H7 (cell line): Measurements from ENCODE around the gene SEC23IP. TPM values are rescaled to one million over a fixed set of nuclear protein-coding genes. Genes with fewer than 3 reads are reported as not detected.

ENCODE experiments used
- DNase-seq: peaks from one replicate; pipeline ENCODE4 v3.0.0; 2012
- H3K27me3 ChIP-seq: 2 replicates; pipeline ENCODE4 v1.6.0; 2011; ENCODE audit warnings: mild to moderate bottlenecking, low read length; ENCODE audit not compliant: control insufficient read depth, insufficient read depth
- H3K36me3 ChIP-seq: replicated peaks from 2 replicates; pipeline ENCODE4 v1.5.1; 2011; ENCODE audit warnings: low read length; ENCODE audit not compliant: control insufficient read depth, insufficient read depth
- H3K4me3 ChIP-seq: 2 replicates; pipeline ENCODE4 v1.5.1; 2011; ENCODE audit warnings: low read depth, mild to moderate bottlenecking, control low read depth, low read length, moderate library complexity; ENCODE audit not compliant: insufficient read depth
- total RNA-seq: library from RNA; depleted of rRNA; stranded (reverse); fragments of >200 nt; shearing (Covaris generic); gene quantifications from 2 replicates; pipeline ENCODE4 v1.2.3, GENCODE V29; 2014; rRNA removed

SEC23IP gene
- total RNA-seq = 28.7 and 30.4 TPM in 2 replicates

GRCh38 chr10:119892188-119893065 is at the start of gene SEC23IP:
Gene SEC23IP (plus strand): TSS chr10:119892730. CDS start chr10:119892783, 53 bp downstream.
- peak; percentile 92 for DNase-seq
- H3K4me3 ChIP-seq = peak within 1 kb of the TSS; percentile 82
- no peaks in the 10 kb centered on the region for H3K27me3 ChIP-seq
- H3K36me3 ChIP-seq = peaks cover 3% of the 10 kb centered on the region; the same call in 1 of the 2 replicates

GRCh38 chr10:119845656-119846055 is 46.9 kb upstream of the SEC23IP start:
- Histone ChIP-seq H3K27me3 (no peaks in the 10 kb centered on the region), H3K36me3 (peaks cover 43% of the 10 kb centered on the region), H3K4me3 (no peak overlapping the region)
- DNase-seq = no peak

- H3K4me3 ChIP-seq = no peak overlapping the region
- no peaks in the 10 kb centered on the region for H3K27me3 ChIP-seq
- peaks cover 32% of the 10 kb centered on the region for H3K36me3 ChIP-seq
- no peak for DNase-seq
Measured at GRCh38 chr10:119849031-119849789, 43.3 kb upstream of the SEC23IP start.

- DNase-seq = no peak
- Histone ChIP-seq H3K4me3 (no peak overlapping the region), H3K27me3 (no peaks in the 10 kb centered on the region), H3K36me3 (peaks cover 27% of the 10 kb centered on the region)
Measured at GRCh38 chr10:119849944-119850343, 42.6 kb upstream of the SEC23IP start.

- H3K36me3 ChIP-seq = peaks cover 18% of the 10 kb centered on the region
- no peak overlapping the region for H3K4me3 ChIP-seq
- H3K27me3 ChIP-seq = no peaks in the 10 kb centered on the region
- DNase-seq = no peak
Measured at GRCh38 chr10:119852277-119852676, 40.3 kb upstream of the SEC23IP start.

- Histone ChIP-seq H3K36me3 (peaks cover 16% of the 10 kb centered on the region), H3K27me3 (no peaks in the 10 kb centered on the region), H3K4me3 (no peak overlapping the region)
- no peak for DNase-seq
Measured at GRCh38 chr10:119852822-119853221, 39.7 kb upstream of the SEC23IP start.

- no peak for DNase-seq
- no peaks in the 10 kb centered on the region for H3K27me3 ChIP-seq
- peaks cover 16% of the 10 kb centered on the region for H3K36me3 ChIP-seq
- no peak overlapping the region for H3K4me3 ChIP-seq
Measured at GRCh38 chr10:119853574-119853973, 39.0 kb upstream of the SEC23IP start.

- Histone ChIP-seq H3K36me3 (peaks cover 6% of the 10 kb centered on the region), H3K27me3 (no peaks in the 10 kb centered on the region), H3K4me3 (no peak overlapping the region)
- DNase-seq = no peak
Measured at GRCh38 chr10:119858063-119858462, 34.5 kb upstream of the SEC23IP start.

GRCh38 chr10:119859420-119860258 is 32.9 kb upstream of the SEC23IP start:
- peak; percentile 25 for DNase-seq
- H3K4me3 ChIP-seq = no peak overlapping the region
- no peaks in the 10 kb centered on the region for H3K27me3 ChIP-seq
- H3K36me3 ChIP-seq = peaks cover 1% of the 10 kb centered on the region

- Histone ChIP-seq H3K36me3 (peaks cover 1% of the 10 kb centered on the region), H3K4me3 (no peak overlapping the region), H3K27me3 (no peaks in the 10 kb centered on the region)
- DNase-seq = no peak
Measured at GRCh38 chr10:119860866-119861607, 31.5 kb upstream of the SEC23IP start.

- no peaks in the 10 kb centered on the region for H3K27me3 ChIP-seq
- DNase-seq = no peak
- H3K36me3 ChIP-seq = no peaks in the 10 kb centered on the region; the same call in 1 of the 2 replicates
- H3K4me3 ChIP-seq = no peak overlapping the region
Measured at GRCh38 chr10:119862524-119862923, 30.0 kb upstream of the SEC23IP start.

- DNase-seq = no peak
- Histone ChIP-seq H3K36me3 (no peaks in the 10 kb centered on the region; the same call in 1 of the 2 replicates), H3K4me3 (no peak overlapping the region), H3K27me3 (no peaks in the 10 kb centered on the region)
Measured at GRCh38 chr10:119863951-119864565, 28.5 kb upstream of the SEC23IP start.

GRCh38 chr10:119865699-119866240 is 26.8 kb upstream of the SEC23IP start:
- no peak for DNase-seq
- H3K36me3 ChIP-seq = no peaks in the 10 kb centered on the region; the same call in 1 of the 2 replicates
- H3K27me3 ChIP-seq = no peaks in the 10 kb centered on the region
- no peak overlapping the region for H3K4me3 ChIP-seq
